Midbrain (tissue), 1 donor: ENCODE measurements around the gene IGSF1.
"Not testable (repeated sequence)": the region's sequence is repeated elsewhere in the genome, so short reads cannot be mapped to it uniquely, and the experiment has no call there.

Experiments
- DNase-seq: peaks from one replicate; lab custom pipeline; 2025; lab: John Stamatoyannopoulos, UW

IGSF1 gene

GRCh38 chrX:131271826-131272225 lies 17.3 kb downstream of the IGSF1 start:
- no peak for DNase-seq

- no peak for DNase-seq
Measured at GRCh38 chrX:131271274-131271673, 17.8 kb downstream of the IGSF1 start.

GRCh38 chrX:131270080-131270479 lies 19.0 kb downstream of the IGSF1 start:
- DNase-seq = no peak

GRCh38 chrX:131264665-131265064 lies 24.4 kb downstream of the IGSF1 start:
- DNase-seq = no peak

- DNase-seq = peak; percentile 5
Measured at GRCh38 chrX:131264053-131264452, 25.1 kb downstream of the IGSF1 start.

- no peak for DNase-seq
Measured at GRCh38 chrX:131262738-131263679, 26.1 kb downstream of the IGSF1 start.

- DNase-seq = no peak
Measured at GRCh38 chrX:131262200-131262599, 26.9 kb downstream of the IGSF1 start.

- no peak for DNase-seq
Measured at GRCh38 chrX:131257367-131257766, 31.7 kb downstream of the IGSF1 start.

GRCh38 chrX:131250984-131251738 lies 37.9 kb downstream of the IGSF1 start:
- DNase-seq = not testable (repeated sequence)

- no peak for DNase-seq
Measured at GRCh38 chrX:131239057-131239456, 50.0 kb downstream of the IGSF1 start.

GRCh38 chrX:131237363-131237762 lies 51.7 kb downstream of the IGSF1 start:
- DNase-seq = no peak

- DNase-seq = no peak
Measured at GRCh38 chrX:131235768-131236545, 53.1 kb downstream of the IGSF1 start.

GRCh38 chrX:131227608-131228007 lies 61.5 kb downstream of the IGSF1 start:
- no peak for DNase-seq

GRCh38 chrX:131226591-131226990 lies 62.5 kb downstream of the IGSF1 start:
- DNase-seq = no peak

GRCh38 chrX:131225078-131225477 lies 64.0 kb downstream of the IGSF1 start:
- DNase-seq = no peak
